Skeletal muscle cell (primary cell): Measurements from ENCODE around the gene PTPRD.
"Not testable (repeated sequence)": the region's sequence is repeated elsewhere in the genome, so short reads cannot be mapped to it uniquely, and the experiment has no call there.

Experiments used
- DNase-seq: peaks from one replicate; pipeline ENCODE4 v3.0.0-alpha.2; 2010; ENCODE audit warnings: low read depth
- H3K4me3 ChIP-seq: 2 replicates; pipeline ENCODE4 v1.5.1; 2011; ENCODE audit warnings: low read depth, mild to moderate bottlenecking, control low read depth, low read length, moderate library complexity

Gene PTPRD

DNA sequence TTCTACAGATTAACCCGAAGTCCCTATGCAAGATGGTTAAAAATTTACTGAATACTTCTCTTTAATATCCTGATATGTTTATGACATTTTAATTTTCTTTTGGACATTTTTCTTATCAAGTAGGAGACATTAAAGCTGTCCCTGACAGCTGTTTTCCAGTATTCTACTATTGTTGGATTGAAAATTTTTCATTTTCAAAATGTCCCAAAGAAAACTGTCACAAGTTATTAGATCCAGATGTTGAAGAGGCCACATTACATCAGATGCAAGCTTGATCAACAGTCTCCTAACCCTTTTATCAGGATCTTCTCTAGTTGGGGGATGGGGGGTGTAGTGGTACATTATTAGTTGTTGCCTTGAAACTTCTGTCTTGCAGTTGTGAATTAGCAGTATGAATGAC, 1410.5 kb downstream of the PTPRD start:
- no peak for DNase-seq
- no peak overlapping the region for H3K4me3 ChIP-seq

GRCh38 chr9:9186086-9186485, 1426.7 kb downstream of the PTPRD start:
- no peak for DNase-seq

GRCh38 chr9:9182431-9182830, 1430.4 kb downstream of the PTPRD start:
- DNase-seq = no peak
- H3K4me3 ChIP-seq = no peak overlapping the region

More at GRCh38 chr9:9186086-9186485, 1426.7 kb downstream of the PTPRD start:
- no peak overlapping the region for H3K4me3 ChIP-seq

- no peak overlapping the region for H3K4me3 ChIP-seq
- DNase-seq = no peak
Observed at GRCh38 chr9:9177081-9177480, 1435.7 kb downstream of the PTPRD start.

DNA sequence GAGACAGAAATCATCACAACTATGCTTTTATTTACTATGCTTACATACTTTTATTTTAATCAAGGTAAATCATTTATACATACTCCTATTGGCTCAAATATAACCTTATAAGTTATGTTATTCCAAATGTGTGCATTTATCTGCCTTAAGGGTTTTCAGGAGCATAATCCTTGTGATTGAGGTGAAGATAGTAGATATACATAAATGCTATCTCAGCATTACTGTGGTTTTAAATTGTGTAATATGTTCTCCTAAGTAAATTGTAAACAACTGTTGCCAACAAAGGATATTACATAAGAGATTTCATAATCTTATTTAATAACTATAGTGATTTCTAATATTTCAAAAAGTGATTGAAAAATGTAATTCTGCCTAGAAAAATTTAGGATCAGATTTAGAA, 1438.4 kb downstream of the PTPRD start:
- no peak for DNase-seq
- no peak overlapping the region for H3K4me3 ChIP-seq

- no peak overlapping the region for H3K4me3 ChIP-seq
- DNase-seq = no peak
Observed at GRCh38 chr9:9173264-9173663, 1439.5 kb downstream of the PTPRD start.

DNA sequence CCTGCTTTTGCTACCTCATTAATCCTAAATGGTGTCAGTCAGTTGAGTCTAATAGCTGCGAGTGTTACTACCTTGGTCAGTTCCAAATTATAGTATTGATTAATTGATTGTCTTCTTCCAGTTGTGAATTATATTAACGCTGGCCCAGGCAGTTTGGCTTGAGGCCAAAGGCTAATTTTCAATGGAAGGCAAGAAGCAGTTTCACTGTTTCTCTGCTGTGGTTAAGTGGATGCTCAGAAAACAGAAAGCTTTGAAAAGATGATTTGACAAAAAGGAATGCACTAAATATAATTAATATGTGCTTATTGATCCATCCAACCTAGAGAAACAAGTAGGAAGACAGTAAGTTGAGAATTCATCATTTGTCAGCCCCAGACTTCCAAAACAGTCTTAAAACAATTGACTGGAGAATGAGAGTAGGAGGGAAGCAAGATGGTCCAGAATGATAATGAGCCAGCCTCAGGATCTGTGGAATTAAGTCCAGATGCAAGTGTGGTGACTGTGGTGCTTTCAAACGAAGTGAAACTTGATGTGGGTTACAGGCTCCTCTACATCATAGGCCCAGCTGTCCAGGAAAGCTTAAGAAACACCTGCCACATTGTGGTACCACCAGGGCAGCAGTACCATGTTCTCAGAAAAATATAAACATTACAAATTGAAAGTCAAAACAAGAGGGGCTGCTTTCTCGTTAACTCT, 1442.2 kb downstream of the PTPRD start:
- no peak overlapping the region for H3K4me3 ChIP-seq
- DNase-seq = no peak

DNA sequence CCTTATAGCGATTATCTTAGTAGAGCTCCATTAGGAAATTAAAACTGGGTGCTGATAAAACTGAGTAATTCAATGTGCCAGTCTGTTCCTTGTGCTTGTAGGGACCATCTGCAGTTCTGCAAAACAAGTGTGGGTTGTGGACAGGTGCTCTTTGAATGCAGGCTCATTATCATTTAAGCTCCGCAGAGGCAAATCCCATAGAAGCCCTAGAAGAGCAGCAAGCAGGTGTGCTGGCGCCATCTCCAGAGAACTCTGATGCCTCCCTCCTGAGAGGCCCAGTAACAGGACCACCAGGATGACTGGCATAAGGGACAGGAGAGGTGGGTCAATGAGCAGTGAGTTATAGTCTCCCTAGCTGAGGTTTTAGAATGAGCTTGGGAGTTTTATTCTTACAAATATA, 1470.8 kb downstream of the PTPRD start:
- H3K4me3 ChIP-seq = no peak overlapping the region
- DNase-seq = no peak

- no peak overlapping the region for H3K4me3 ChIP-seq
- DNase-seq = no peak
Observed at GRCh38 chr9:9133526-9133925, 1479.3 kb downstream of the PTPRD start.

DNA sequence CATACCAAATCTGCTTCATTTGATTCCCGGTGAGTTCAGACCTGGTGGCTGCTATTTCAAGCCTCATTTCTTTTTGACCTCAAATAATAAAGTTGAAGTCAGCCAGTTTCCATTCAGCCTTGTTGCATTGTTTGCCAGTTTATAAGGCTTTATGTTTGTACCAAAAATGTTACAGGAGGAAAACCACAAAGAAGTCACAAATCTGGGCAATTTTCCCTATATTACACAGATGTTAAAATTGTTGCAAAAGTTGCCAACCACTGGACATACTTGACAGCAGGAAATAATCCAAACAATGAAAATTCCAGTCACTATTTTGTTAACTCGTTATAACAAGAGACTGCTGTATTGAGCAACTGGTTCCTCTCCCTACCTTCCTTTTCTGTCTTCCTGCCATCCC, 1488.2 kb downstream of the PTPRD start:
- no peak for DNase-seq
- no peak overlapping the region for H3K4me3 ChIP-seq

- H3K4me3 ChIP-seq = no peak overlapping the region
- DNase-seq = no peak
Observed at GRCh38 chr9:9122230-9122875, 1490.4 kb downstream of the PTPRD start.

DNA sequence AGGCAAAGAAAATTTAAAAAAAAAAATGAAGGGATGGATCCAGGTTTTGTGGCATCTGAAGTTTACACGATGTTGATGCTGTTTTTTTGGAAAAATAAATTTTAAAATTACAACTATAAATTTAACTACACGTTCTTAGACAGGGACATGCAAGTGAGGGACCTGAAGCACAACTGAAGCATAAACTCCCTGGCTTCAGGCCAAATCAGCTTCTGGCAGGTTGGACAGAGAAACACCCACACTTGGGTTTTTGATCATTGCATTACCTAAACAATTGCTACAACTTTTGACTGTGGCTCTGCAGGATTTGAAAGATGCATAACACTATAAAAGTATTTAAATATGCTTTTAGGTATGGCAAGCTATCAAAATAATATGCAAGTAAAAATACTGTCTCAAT, 1494.9 kb downstream of the PTPRD start:
- no peak for DNase-seq
- H3K4me3 ChIP-seq = no peak overlapping the region

DNA sequence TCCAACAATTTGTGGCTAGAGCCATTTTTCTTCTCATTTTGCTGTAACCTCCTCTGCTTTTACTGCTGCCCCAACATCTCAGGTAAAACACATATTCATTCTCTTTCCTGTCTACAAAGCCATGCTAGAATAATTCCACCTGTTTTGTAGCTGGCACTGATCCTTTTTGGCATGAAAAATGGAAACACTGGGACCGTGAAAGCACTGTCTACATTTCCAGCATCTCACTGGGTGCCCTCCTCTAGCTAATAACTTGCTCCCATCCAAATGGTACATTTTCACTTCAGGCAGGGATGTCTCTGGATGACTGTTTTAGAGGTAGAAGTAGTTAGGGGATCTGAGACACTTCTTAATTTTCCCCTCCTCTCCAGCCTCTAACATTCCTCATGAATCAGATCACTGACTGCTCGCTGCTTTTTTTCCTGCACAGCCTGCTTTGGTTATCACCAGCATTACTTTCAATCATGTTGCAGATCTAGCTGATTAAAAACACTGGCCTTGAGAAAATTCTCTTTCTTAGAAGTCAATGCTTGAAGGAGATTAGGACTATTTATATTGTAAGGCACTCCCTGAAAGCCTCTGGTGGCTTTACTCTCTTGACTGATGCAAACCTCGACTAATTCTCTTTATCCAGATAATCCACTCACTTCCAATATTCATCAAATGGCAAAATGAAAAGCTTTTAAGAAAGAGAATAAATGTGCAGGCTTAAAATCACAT, 1500.6 kb downstream of the PTPRD start:
- no peak overlapping the region for H3K4me3 ChIP-seq
- DNase-seq = no peak

DNA sequence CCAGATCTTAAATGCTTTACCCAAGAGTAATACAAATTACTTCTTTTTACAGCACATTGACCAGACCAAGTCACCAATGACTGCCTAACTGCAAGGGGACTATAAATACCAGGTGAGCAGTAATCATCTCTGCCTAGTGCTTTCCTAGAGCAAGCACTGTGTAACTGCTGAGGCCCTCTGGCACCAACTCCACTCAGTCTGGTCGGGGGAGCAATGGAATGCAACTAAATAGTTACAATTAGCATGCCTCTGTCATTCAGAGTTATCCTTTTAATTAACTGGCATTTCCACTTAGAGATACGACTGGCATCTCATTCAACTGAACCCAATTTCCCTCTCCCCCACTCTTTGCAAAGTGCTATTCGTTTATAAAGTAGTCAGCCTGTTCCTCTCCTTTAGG, 1504.2 kb downstream of the PTPRD start:
- DNase-seq = no peak
- H3K4me3 ChIP-seq = no peak overlapping the region

- DNase-seq = no peak
- H3K4me3 ChIP-seq = no peak overlapping the region
Observed at GRCh38 chr9:9102295-9102694, 1510.5 kb downstream of the PTPRD start.

DNA sequence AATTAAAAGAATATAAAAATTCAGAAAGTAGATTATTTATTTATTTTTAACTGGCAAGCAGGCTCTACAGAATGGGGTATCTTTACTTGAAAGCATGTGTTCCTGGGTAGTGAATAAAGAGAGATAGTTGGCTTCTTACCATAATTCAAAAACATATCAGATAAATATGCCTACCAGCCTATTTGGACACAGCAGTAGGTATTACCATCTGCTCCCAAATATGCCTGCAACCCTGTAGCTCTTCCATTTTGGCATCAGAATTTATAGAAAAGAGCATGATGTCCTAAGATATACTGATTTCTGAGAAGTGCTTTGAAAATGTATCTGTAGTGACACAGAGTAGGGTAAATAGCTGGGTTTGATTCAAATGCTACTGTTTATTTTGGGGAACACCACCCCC, 1512.7 kb downstream of the PTPRD start:
- DNase-seq = no peak
- H3K4me3 ChIP-seq = no peak overlapping the region

GRCh38 chr9:9099646-9100045, 1513.2 kb downstream of the PTPRD start:
- no peak for DNase-seq
- no peak overlapping the region for H3K4me3 ChIP-seq

GRCh38 chr9:9097254-9097653, 1515.5 kb downstream of the PTPRD start:
- not testable (repeated sequence) for H3K4me3 ChIP-seq, DNase-seq

GRCh38 chr9:9091387-9091786, 1521.4 kb downstream of the PTPRD start:
- no peak overlapping the region for H3K4me3 ChIP-seq
- no peak for DNase-seq

DNA sequence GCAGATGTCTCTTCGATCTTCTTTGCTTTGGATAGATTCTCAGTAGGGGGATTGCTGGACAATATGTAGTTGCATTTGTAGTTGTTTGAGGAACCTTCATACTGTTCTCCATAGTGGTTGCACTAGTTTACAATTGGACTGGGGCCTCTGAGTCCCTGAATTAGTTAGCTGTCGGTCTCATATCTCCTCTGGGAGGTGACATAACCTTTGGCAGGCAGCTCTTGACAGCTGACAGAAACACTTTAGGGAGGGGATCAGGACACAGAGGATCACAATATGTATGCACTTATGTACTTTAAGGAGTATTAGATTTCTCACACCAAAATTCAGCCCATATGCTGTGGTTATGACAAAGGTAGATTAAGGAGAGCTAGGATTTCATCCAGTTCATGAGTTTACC, 1533.3 kb downstream of the PTPRD start:
- DNase-seq = no peak
- H3K4me3 ChIP-seq = no peak overlapping the region

DNA sequence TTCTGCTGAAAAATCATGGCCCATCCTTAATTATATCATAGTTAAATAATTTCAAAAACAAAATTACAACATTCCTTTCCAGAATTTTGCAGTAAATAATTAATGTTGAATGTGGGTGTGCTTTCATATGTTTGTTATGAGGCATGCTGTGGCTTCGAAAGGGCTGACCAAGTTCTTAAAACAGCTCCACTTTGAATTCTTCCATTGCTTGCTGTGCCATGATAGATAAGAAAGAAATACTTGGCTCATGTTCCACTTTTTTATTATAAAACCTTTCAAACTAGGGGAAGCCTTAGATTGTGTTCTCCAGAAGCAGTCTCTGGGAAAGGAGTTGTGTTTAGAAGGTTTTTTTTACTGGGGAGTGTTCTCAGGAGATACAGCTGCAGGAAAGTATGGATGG, 1534.5 kb downstream of the PTPRD start:
- DNase-seq = no peak
- no peak overlapping the region for H3K4me3 ChIP-seq
